Osteocyte (in vitro differentiated cells): Measurements from ENCODE around the gene ETV3L. TPM values are rescaled to one million over a fixed set of nuclear protein-coding genes. Genes with fewer than 3 reads are reported as not detected.
"Not testable (repeated sequence)": the region's sequence is repeated elsewhere in the genome, so short reads cannot be mapped to it uniquely, and the experiment has no call there.

Experiments used
- DNase-seq: peaks from one replicate; pipeline ENCODE4 v3.0.0; 2021; ENCODE audit warnings: mixed read lengths; ENCODE audit not compliant: unreplicated experiment; ENCODE audit errors: extremely low spot score
- H3K27ac Mint-ChIP-seq: one replicate; pipeline ENCODE4 v1.8.0; 2021; ENCODE audit warnings: mild to moderate bottlenecking, mixed read lengths; ENCODE audit not compliant: unreplicated experiment
- H3K27me3 Mint-ChIP-seq: one replicate; pipeline ENCODE4 v1.8.0; 2021; ENCODE audit warnings: mixed read lengths; ENCODE audit not compliant: unreplicated experiment
- H3K36me3 Mint-ChIP-seq: one replicate; pipeline ENCODE4 v1.8.0; 2021; ENCODE audit warnings: mixed read lengths; ENCODE audit not compliant: unreplicated experiment
- H3K4me1 Mint-ChIP-seq: one replicate; pipeline ENCODE4 v1.8.0; 2021; ENCODE audit warnings: mixed read lengths; ENCODE audit not compliant: unreplicated experiment
- H3K4me3 Mint-ChIP-seq: one replicate; pipeline ENCODE4 v1.8.0; 2021; ENCODE audit warnings: mild to moderate bottlenecking, moderate library complexity, mixed read lengths; ENCODE audit not compliant: unreplicated experiment
- H3K9me3 Mint-ChIP-seq: one replicate; pipeline ENCODE4 v1.8.0; 2021; ENCODE audit warnings: mixed read lengths; ENCODE audit not compliant: unreplicated experiment
- CTCF ChIP-seq: fragments of 200-600 bp; sonication (generic); IDR thresholded peaks from 2 replicates; pipeline ENCODE4 v1.5.0; 2021; ENCODE audit warnings: antibody characterized with exemption, mild to moderate bottlenecking, moderate library complexity
- total RNA-seq: library from RNA; stranded (reverse); gene quantifications from 2 replicates; pipeline ENCODE4 v1.2.1, GENCODE V29; 2021

The ETV3L gene
- total RNA-seq, 1 donor from 2014 or later: not detected

- peaks cover 4% of the 10 kb centered on the region for H3K4me1 Mint-ChIP-seq
- no peaks in the 10 kb centered on the region for H3K36me3 Mint-ChIP-seq
- no peak for TF ChIP-seq CTCF
- no peak overlapping the region for H3K27ac Mint-ChIP-seq
- no peak overlapping the region for H3K4me3 Mint-ChIP-seq
- no peaks in the 10 kb centered on the region for H3K9me3 Mint-ChIP-seq
- no peaks in the 10 kb centered on the region for H3K27me3 Mint-ChIP-seq
- no peak for DNase-seq
These were observed 1.5 kb upstream of the ETV3L start for GRCh38 chr1:157101149-157101548.

GRCh38 chr1:157098987-157099632, 498 bp downstream of the ETV3L start:
- not testable (repeated sequence) for H3K27me3 Mint-ChIP-seq, DNase-seq, H3K4me1 Mint-ChIP-seq, H3K27ac Mint-ChIP-seq, H3K36me3 Mint-ChIP-seq, H3K4me3 Mint-ChIP-seq, H3K9me3 Mint-ChIP-seq

GRCh38 chr1:157098519-157098918, 1.1 kb downstream of the ETV3L start:
- Mint-ChIP-seq H3K27ac (no peak overlapping the region), H3K9me3 (no peaks in the 10 kb centered on the region), H3K36me3 (no peaks in the 10 kb centered on the region), H3K27me3 (no peaks in the 10 kb centered on the region), H3K4me1 (no peaks in the 10 kb centered on the region), H3K4me3 (no peak overlapping the region)
- DNase-seq: no peak
- TF ChIP-seq CTCF: no peak

GRCh38 chr1:157097692-157098091, 1.9 kb downstream of the ETV3L start:
- DNase-seq: no peak
- Mint-ChIP-seq H3K27ac (no peak overlapping the region), H3K9me3 (no peaks in the 10 kb centered on the region), H3K4me1 (no peaks in the 10 kb centered on the region), H3K27me3 (no peaks in the 10 kb centered on the region), H3K4me3 (no peak overlapping the region), H3K36me3 (no peaks in the 10 kb centered on the region)
- no peak for TF ChIP-seq CTCF

- Mint-ChIP-seq H3K4me3 (no peak overlapping the region), H3K36me3 (no peaks in the 10 kb centered on the region), H3K4me1 (no peaks in the 10 kb centered on the region), H3K27me3 (no peaks in the 10 kb centered on the region), H3K27ac (no peak overlapping the region), H3K9me3 (no peaks in the 10 kb centered on the region)
- no peak for TF ChIP-seq CTCF
- no peak for DNase-seq
These were observed 2.7 kb downstream of the ETV3L start for GRCh38 chr1:157096881-157097280.

- no peaks in the 10 kb centered on the region for H3K9me3 Mint-ChIP-seq
- DNase-seq: no peak
- H3K27ac Mint-ChIP-seq: no peak overlapping the region
- H3K36me3 Mint-ChIP-seq: no peaks in the 10 kb centered on the region
- no peak overlapping the region for H3K4me3 Mint-ChIP-seq
- H3K27me3 Mint-ChIP-seq: no peaks in the 10 kb centered on the region
- no peak for TF ChIP-seq CTCF
- peaks cover 1% of the 10 kb centered on the region for H3K4me1 Mint-ChIP-seq
These were observed 4.1 kb downstream of the ETV3L start for GRCh38 chr1:157095551-157095950.
